GM21381 (cell line): Measurements from ENCODE around the gene PRKCSH.
"Not testable (repeated sequence)": the region's sequence is repeated elsewhere in the genome, so short reads cannot be mapped to it uniquely, and the experiment has no call there.

Source experiments
- ATAC-seq: cut with Tn5 transposase; IDR thresholded peaks from one replicate; pipeline ENCODE4 v1.9.1; 2021; ENCODE audit warnings: mild to moderate bottlenecking, moderate library complexity; ENCODE audit not compliant: unreplicated experiment

Gene PRKCSH

DNA sequence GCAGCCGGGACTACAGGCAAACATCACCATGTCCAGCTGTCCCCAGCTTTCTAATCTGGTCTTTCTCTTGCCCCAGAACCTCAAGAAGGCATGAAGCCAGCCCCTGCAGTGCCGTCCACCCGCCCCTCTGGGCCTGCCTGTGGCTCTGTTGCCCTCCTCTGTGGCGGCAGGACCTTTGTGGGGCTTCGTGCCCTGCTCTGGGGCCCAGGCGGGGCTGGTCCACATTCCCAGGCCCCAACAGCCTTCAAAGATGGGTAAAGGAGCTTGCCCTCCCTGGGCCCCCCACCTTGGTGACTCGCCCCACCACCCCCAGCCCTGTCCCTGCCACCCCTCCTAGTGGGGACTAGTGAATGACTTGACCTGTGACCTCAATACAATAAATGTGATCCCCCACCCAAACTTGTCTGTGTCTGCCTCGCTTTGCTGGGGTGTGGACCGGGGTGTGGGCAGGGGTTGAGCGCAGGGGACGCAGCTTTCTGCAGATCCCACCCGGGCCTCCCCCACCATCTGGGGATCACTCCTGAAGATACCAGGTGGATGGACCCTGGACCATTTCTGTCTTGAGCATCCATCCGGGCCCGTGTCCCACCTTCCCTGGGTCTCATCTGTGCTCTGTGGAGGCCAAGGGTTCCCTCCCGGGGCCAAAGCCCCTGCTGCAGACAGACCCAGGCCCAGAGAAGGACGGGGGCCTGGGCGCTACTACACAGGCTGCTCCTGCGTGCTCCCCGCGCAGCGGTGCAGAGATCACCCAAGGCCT lies 15.3 kb downstream of the PRKCSH start:
- ATAC-seq, result no peak

DNA sequence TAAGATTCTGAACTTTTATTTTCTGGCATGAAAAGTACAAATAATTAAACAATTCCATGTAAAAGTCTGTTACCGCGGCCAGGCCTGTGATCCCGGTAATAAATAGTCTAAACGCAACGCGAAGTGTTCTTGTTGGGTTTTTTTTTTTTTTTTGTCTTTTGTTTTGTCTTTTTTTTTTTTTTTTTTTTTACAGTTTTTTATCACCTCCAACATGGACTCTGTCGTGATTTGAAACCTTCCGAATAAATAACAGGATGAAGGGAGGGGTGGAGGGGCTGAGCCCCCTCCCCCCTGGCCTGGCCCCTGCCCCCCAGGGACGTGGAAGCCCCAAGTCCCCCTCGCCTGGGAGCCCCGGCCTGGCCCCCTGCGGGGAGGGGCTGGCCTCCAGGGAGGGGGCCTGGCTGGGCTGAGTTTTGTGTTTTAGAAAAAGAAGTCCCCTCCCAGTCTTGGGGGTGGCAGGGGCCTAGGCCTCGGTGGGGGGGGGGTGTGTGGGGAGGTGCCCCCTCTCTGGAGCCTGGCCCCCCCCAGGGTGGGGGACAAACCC lies 16.0 kb downstream of the PRKCSH start:
- no peak for ATAC-seq

DNA sequence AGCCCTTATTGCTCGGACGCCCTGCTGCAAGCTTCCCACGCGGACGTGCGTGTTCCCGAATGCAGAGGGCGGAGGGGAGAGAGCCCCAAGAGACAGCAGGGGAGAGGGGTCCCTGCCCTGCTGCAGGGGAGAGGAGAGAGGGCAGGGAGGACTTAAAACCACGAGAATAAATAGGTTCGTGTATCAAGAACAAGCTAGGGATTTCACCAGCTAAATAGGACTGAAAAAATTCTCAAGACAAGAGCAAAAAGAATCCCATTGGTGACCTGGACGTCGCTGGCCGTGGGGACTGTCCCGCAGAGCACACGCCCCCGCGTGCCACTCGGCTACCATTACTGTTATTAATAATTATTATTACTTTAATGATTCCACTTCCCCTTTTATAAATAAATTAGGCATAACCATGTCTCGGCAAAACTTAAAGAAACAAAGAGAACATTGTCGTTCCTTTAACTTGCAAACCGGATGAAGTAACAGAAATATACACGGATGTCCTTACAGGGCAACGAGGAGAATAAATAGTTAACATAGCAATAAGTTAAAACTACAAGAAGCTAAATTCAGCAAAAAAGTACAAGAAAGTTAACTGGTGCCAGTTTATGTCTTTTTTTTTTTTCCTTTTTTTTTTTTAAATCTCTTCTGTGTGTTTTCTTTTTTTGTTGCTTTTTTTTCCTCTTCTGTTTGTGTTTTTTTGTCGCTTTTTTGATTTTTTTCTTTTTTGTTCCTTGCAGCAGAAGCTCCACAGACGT lies 16.6 kb downstream of the PRKCSH start:
- ATAC-seq, result no peak

DNA sequence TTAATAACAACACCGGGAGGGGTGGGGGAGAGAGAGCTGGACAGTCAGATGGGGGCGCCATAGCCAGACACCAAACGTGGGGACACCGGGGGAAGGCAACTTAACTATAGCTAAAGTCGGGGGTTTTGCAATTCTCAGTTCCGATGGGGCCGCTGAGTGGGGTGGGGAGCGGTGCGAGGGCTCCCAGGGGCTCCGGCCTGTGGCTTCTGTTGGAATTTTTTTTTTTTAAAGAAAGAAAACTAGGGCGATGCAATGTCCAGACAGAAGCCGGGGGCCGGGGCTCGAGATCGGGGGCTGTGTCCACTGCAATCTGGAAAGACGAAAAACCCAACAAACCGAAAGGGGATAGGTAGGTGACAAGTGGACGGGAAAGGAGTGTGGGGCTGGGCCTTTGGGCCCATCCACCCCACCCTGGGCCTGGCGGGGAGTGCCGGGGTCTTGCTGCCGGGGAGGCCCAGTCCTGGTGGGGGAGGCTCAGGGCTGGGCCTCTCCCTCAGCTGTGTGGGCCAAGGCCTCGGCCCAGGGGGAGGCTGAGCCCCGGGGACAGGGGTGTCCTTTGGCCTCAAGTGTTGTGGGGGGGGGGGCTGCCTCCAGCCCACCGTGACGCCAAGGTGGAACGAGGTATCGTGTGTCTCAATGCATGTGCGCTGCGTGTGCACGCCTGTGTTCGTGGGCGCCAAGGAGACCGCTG lies 17.3 kb downstream of the PRKCSH start:
- ATAC-seq, result no peak

DNA sequence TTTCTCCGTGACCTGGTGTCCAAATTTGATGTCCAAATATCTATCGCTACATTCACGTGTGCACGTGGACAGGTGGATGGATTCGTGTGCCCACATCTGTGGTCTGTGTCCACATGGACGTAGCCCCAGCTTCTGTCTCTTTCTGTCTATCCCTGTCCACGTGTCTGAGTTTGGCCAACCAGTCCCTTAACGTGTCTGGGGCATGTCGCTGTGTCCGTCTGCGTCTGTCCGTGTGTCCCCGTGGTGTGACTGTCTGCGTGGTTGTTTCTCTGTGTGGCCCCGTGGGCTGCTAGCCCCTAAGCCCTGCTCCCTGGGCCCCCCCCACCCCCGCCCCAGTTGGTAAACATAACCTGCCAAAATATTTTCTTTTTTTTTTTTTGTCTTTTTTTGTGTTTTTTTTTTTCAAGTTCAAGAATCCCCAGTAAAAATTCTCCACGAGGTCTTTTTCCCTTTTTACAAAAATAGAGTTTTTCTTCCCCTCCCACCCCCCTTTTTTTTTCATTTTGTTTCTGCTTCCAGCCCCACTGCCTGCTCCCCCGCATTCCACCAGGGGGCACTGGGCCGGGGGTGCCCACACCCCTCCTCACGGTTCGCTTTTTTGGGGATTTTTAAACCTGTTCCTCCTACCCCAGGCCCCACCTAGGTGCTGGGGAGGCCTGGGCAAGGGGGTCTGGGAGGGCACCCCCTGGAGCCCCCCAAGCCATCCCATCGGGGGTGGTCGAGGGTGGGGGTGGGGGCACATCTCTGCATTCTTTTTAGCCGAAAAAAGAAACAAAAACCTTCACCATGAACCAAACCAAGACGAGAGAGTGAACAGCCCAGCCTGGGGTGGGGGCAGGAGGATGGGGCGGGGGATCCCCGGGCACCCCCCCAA lies 18.3 kb downstream of the PRKCSH start:
- no peak for ATAC-seq

DNA sequence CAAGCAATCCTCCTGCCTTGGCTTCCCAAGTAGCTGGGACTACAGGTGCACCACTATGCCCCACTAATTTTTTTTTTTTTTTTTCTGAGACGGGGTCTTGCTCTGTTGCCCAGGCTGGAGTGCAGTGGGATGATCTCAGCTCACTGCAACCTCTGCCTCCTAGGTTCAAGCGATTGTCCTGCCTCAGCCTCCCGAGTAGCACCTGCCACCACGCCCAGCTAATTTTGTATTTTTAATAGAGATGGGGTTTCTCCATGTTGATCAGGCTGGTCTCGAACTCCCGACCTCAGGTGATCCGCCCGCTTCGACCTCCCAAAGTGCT lies 19.8 kb downstream of the PRKCSH start:
- ATAC-seq, result not testable (repeated sequence)

DNA sequence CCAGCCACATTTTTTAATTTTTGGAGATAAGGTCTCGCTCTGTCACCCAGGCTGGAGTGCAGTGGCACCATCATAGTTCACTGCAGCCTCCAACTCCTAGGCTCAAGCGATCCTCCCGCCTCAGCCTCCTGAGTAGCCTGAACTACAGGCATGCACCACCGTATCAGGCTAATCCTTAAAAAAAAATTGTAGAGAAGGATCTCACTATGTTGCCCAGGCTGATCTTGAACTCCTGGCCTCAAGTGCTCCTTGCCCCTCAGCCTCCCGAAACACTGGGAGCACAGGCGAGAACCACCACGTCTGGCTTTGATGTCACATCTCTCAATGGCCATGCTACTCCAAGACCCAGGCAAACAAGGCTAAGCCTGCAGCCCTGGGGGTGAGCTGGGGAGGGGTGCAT lies 21.2 kb downstream of the PRKCSH start:
- no peak for ATAC-seq

DNA sequence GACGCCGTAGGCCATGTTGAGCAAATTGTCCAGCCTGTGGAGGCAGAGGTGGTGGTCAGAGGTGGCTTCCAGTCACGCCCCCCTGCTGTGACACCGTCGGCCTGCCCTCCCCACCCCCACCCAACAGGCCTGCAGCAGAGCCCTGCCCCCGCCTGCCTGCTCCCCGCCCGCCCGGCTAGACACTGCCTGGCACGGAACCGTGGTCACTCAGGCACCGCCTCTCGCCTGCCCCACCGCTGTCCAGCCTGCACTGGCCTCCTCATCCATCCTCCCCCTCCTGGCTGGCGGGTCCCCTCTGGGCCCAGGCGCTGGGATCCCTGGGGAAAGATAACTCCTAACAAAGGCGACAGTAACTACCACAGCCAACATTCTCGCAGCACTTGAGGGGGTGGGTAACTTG lies 21.7 kb downstream of the PRKCSH start:
- ATAC-seq, result no peak

DNA sequence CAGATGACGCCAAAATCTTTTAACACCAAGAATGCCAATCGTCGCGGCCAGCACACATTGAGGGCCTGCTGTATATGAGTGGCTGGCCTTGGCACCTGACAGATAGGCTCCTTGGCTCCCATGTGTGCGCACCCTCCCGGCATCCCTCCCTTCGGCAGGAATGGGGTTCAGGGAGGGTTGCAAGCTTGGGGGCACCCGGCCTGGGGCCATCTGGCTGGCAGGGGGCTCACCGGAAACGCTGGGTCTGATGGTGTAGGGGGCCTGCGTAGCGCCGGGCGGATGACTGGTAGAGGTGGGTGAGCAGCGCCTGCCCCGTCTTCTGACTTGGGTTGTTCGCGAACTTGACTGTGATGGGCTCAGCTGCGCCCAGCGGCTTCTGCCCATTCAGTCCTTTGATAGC lies 22.4 kb downstream of the PRKCSH start:
- ATAC-seq, result no peak

DNA sequence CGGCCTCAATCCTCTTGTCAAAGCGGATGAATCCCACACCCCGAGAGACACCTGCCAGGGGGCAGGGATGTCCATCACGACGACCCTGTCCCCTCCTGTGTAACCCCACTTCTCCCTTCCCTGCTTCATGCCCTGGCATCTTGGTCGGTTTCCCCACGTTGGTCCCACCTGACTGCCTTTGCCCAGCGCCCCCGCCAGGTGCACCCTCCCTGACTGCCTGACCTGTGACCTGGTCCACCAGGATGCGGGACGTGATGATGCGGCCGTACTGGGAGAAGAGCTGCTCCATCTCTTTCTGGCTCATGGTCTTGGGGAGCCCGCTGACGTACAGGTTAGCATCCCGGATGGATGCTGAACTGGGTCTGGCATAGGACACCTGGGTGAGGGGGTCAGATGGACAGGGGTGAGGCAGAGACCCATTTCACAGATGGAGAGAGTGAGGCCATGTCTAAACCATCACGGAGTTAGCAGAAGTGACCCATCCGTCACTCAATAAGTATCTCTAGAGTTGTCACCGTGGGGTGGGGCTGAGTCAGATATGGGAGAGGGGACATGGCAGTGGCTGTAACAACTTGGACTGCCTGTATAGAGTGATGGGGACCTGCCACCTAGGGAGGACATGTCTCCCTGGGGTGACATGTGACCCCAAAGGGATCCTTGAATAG lies 22.9 kb downstream of the PRKCSH start:
- no peak for ATAC-seq

DNA sequence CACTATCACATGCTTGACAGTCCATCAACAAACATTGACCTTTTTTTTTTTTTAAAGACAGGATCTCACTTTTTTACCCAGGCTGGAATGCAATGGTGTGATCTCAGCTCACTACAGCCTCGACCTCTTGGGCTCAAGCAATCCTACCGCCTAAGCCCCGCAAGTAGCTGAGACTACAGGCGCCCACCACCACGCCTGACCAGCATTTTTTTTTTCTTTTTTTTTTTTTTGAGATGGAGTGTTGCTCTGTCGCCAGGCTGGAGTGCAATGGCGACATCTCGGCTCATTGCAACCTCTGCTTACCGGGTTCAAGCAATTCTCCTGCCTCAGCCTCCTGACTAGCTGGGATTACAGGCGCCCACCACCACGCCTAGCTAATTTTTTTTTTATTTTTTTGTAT lies 23.5 kb downstream of the PRKCSH start:
- not testable (repeated sequence) for ATAC-seq

DNA sequence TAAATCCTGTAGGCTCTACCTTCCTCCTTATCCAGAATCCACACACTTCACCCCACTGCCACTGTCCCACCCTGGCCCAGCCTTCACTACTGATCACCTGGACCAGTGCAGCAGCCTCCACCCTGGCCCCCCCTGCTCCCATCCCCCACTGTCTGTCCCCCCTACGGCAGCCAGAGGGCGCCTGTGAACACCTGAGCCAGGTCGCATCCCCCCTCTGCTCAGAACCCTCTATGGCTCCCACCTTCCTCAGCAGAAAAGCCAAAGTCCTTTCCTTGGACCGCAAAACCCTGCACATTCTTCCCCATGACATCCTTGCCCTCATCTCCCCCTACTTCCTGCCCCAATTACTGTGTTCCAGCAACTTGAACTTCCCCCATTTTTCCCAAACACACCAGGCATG lies 24.8 kb downstream of the PRKCSH start:
- no peak for ATAC-seq

DNA sequence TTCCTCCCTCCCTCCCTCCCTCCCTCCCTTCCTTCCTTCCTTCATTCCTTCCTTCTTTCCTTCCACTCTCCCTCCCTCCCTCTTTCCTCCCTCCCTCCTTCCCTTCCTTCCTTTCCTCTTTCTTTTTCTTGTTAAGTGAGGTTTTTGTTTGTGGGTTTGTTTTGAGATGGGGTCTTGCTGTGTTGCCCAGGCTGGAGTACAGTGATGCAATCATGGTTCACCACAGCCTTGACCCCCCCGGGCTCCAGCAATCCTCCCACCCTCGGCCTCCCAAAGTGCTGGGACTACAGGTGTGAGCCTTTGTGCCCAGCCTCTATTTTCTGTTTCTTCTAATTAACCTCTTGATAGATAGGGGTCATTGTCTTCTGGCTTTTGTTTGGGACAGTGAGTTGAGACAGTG lies 26.0 kb downstream of the PRKCSH start:
- no peak for ATAC-seq

DNA sequence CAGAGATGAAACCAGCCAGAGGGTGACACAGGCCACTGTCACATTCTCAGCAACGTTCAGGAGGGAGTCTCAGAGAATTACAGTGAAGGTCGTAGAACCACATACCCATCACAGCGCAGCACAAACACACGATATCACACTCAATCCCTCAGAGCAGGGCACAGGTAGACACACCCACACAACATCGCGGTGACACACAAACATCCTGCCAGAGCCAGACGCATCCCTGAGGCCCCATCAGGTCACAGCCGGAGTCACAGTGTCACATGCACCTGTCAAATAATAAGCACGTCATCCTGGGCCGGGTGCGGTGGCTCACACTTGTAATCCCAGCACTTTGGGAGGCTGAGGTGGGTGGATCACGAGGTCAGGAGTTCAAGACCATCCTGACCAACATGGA lies 28.0 kb downstream of the PRKCSH start:
- ATAC-seq, result no peak

DNA sequence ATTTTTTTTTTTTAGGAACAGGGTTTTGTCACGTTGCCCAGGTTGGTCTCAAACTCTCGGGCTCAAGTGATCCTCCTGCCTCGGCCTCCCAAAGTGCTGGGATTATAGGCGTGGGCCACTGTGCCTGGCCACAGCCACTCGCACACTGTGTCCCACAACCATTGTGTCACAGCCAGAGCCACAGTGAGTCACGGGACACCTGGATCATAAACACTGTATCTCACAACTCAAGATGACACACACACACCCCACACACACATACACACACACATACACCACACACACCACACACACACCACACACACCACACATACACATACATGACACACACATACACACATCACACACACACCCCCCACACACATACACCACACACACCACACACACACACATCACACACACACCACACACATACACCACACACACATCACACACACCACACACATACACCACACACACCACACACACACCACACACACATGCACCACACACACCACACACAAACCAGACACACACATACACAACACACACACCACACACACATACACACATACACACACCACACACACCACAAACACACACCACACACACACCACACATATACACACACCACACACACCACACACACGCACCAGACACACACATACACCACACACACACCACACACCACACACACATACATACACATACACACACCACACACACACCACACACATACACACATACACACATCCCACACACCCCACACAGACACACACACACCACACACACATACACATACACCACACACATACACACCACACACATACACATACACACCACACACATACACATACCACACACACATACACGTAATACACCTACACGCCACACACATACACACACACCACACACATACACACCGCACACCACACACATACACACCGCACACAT lies 29.2 kb downstream of the PRKCSH start:
- ATAC-seq, result no peak

DNA sequence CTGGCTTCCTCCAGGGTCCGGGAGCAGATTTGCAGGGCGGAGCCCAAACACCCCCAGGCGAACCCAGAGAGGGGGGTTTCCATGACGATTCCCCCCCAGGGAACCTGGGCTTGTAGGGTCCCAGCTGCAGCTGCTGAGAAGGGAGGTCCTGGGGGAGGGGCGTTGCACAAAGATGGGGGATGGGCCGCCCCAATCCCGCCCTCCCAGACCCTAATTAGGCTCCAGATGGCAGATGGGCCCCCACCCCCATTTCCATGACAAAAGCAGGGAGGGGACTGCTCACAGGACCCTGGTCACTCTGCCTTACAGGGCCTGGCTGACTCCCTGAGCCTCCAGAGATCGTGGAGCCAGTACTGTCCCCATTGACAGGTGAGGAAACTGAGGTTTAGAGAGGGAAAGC lies 30.2 kb downstream of the PRKCSH start:
- ATAC-seq, result no peak

DNA sequence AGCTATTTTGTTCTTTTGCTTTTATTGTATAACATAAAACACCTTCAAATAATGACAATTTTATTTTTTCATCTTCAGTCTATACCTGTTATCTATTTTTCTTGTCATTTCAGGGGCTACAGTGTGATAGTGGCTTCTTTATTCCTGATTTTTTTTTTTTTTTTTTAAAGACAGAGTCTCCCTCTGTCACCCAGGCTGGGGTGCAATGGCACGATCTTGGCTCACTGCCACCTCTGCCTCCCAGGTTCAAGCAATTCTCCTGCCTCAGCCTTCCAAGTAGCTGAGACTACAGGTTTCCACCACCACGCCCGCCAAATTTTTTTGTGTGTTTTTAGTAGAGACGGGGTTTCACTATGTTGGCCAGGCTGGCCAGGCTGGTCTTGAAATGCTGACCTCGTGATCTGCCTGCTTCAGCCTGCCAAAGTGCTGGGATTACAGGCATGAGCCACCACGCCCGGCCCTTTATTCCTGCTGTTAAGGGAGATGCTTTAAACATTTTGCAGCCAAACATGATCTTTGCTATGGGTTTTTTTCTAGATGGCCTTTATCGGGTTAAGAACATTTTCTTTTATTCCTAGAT lies 32.9 kb downstream of the PRKCSH start:
- not testable (repeated sequence) for ATAC-seq

DNA sequence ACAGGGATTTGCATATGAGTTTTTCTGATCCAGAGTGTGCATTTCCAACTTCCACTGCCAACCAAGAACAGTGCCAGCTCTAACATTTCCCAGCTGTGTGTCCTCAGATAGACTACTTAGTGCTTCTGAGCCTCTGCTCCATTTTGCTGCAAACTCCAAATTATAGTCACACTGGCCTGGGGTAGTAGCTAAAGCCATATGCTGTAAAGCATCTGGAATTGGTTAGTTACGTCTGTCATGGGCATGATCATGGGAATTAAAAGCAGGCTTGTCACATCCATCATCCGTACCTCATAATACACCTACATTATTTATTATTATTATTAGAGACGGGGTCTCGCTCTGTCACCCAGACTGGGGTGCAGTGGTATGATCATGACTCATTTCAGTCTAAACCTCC lies 38.3 kb downstream of the PRKCSH start:
- no peak for ATAC-seq

DNA sequence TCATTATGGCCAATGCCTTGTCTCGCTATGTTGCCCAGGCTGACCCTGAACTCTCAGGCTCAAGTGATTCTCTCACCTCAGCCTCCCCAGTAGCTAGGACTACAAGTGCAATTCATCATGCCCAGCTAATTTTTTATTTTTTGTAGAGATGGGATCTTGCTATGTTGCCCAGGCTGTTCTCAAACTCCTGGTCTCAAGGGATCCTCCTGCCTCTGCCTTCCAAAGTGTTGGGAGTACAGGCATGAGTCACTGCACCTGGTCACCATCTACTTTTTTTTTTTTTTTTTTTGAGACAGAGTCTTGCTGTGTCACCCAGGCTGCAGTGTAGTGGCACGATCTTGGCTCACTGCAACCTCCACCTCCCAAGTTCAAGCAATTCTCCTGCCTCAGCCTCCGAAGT lies 39.9 kb downstream of the PRKCSH start:
- not testable (repeated sequence) for ATAC-seq
